ENCODE measurements around the gene ALG12.

DNA sequence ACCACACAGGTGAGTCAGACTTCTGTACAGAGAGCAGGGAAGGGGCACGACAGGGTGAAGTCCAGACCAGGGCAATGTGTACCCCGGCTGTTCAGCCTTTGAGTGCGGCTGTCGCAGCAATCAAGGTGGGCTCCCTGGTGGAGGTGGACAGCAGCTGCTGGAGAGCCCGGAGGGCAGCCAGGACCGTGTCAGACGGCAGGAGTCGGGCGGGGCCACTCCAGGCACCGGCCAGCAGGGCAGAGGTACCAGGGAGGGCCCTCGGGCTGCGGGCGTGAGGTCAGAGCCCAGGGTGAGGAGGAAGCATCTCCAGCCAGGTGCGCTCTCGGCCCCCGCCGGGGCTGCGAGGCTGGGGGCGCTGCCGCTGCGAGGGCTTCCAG lies 41.5 kb upstream of the ALG12 start:
- no peak for TF ChIP-seq POU5F1 (IDR thresholded peaks at IDR 0.05; ENCODE audit: low read depth, low read length)
- no peak for TF ChIP-seq CTCF (IDR thresholded peaks at IDR 0.05; ENCODE audit: control extremely low read depth in 1 of 3, insufficient read depth in 1 of 3, low read depth in 1 of 3, low read length in 3 of 3)
- no peak; the same call in 1 of the 2 replicates for TF ChIP-seq PHF8 (conservative IDR thresholded peaks at IDR 0.05; ENCODE audit: low read depth, low read length)
- no peak for TF ChIP-seq GABPA (IDR thresholded peaks at IDR 0.05; ENCODE audit: borderline replicate concordance, insufficient read depth, low read length)
- no peak for TF ChIP-seq POLR2A (IDR thresholded peaks at IDR 0.05; ENCODE audit: control extremely low read depth in 1 of 2, low read depth in 2 of 2, low read length in 2 of 2)
- no peak for TF ChIP-seq TEAD4 (IDR thresholded peaks at IDR 0.05; ENCODE audit: low read depth, low read length)
- TF ChIP-seq CHD2 (IDR thresholded peaks at IDR 0.05; ENCODE audit: low read length), result no peak
- no peak for TF ChIP-seq USF2 (IDR thresholded peaks at IDR 0.05; ENCODE audit: low read length)
- TF ChIP-seq EP300 (IDR thresholded peaks at IDR 0.05; ENCODE audit: borderline replicate concordance in 1 of 2, low read depth in 2 of 2, low read length in 2 of 2), result no peak
- TF ChIP-seq SIRT6 (IDR thresholded peaks at IDR 0.05; ENCODE audit: low read length), result no peak
- no peak for TF ChIP-seq ZNF274 (IDR thresholded peaks at IDR 0.05; ENCODE audit: borderline replicate concordance, extremely low read depth, low read length)

Measured in H1 (cell line).